GM21717 (cell line): ENCODE results near the gene SPEF1.
"Not testable (repeated sequence)": the region's sequence is repeated elsewhere in the genome, so short reads cannot be mapped to it uniquely, and the experiment has no call there.

Experiments used
- ATAC-seq: cut with Tn5 transposase; IDR thresholded peaks from one replicate; pipeline ENCODE4 v1.9.1; 2021; ENCODE audit warnings: mild to moderate bottlenecking, moderate library complexity; ENCODE audit not compliant: unreplicated experiment

The SPEF1 gene

DNA sequence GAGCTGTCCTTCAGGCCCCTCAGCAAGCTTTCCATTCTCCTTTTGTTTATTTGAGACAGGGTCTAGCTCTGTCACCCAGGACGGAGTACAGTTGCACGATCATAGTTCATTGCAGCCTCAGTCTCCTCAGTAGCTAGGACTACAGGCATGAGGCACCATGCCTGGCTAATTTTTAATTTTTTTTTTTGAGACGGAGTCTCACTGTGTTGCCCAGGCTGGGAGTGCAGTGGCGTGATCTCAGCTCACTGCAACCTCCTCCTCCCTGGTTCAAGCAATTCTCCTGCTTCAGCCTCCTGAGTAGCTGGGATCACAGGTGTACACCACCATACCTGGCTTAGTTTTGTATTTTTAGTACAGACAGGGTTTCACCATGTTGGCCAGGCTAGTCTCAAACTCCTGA lies 8.0 kb upstream of the SPEF1 start:
- not testable (repeated sequence) for ATAC-seq

DNA sequence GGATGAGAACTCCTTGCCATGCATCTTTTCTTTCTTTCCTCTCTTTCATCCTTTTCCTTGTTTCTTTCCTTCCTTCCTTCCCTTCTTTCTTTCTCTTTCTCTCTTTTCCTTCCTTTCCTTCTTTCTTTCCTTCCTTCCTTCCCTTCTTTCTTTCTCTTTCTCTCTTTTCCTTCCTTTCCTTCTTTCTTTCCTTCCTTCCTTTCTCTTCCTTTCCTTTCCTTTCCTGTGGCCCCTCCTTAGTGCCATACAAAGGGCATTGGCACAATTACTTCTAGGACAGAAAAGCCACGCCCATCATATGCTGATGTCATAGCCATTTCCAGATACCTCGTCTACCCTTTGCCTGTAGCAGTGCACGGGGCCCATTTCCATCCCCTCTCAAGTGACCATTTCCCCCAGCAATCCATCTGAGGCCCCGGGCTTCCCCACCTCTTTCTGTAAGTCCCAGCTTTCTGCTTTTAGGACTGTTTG lies 7.5 kb upstream of the SPEF1 start:
- no peak for ATAC-seq

- no peak for ATAC-seq
Observed at GRCh38 chr20:3787324-3788014, 6.2 kb upstream of the SPEF1 start.

DNA sequence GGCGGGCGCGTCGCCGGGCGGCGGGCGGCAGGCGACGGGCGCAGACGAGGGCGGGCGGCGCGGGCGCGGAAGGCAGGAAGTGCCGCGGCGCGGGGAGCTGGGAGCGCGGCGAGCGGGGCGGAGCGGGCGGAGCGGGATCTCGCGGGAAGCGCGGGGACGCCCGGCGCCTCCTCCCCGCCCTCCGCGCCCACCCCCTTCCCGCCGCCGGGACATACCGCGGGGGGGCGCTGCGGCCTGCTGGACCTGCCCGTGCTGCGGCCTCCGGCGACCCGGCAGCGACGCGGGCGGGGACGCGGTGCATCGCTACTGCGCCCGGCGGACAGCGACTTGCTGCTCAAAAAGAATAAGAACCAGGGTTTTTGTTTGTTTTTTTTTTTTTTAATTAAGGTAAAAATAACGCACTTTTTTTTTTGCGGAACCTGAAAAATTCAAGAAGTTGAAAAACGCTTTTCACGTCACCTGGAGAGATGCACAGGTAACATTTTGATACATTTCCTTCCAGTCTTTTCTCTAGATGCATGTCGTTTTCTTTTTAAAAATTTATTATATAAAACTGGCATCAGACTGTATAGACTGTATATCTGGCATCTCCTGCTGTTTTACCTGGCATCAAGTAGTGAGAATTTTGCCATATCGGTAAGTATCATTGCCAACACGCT lies 5.5 kb upstream of the SPEF1 start, which contains the start of gene CENPB:
TSS of gene CENPB (minus strand) at position 76 of the 659 bp plus-strand sequence. CDS start 257 bp downstream, outside the sequence.
- ATAC-seq = peak; percentile 66

DNA sequence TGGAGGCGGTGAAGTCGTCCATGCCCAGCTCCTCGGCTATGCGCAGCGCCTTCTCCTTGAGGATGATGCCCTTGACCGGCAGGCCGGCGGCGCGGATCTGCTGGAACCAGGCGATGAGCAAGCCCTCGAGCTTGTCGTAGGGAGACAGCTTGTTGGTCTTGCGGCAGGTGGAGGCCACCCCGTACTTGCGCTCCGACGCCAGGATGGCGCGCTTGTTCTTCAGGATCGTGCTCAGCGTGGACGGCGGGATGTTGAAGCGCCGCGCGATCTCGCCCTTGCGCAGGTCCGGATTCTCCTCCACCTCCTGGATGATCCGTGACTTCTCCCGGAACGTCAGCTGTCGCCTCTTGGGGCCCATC lies 4.9 kb upstream of the SPEF1 start:
- peak; percentile 15 for ATAC-seq

DNA sequence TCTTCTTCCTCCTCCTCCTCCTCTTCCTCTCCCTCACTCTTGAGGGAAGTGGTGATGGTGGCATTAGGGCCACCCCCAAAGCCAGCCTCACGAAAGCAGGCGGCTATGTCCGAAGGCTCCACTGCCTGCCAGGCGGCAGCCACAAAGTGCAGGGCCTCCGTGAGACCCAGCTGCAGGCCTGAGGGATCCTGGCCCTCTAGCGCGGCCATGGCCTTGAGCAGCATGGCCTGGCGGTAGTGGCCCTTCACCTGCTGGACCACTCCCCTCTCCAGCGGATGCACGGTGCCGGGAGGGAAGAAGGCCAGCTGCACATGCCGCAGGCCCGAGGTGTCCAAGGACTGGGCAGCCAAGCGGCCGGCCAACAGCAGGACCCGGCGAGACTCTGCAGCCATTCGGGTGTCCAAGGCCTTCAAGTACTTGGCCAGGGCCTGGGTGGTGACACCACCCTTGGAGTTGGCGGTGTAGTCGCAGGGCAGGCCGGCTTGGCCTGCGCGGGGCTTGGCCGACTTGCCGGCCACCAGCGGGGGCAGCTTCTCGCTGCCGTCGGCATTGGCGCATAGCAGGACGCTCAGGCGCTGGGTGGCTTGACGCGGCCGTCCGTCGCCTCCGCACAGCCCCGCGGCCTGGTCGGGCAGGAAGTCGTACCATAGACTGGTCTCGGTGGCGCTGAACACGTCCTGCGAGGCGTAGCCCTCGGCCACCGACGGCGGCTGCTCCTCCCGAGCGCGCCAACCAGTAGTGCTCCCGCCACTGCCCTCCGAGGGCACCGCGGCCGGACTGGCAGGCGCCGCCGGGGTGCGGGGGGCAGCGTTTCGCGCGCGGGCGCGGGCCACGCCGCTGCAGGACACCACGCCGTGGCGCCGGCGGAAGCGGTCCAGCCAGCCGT lies 4.2 kb upstream of the SPEF1 start:
- no peak for ATAC-seq

GRCh38 chr20:3784863-3785239 lies 3.6 kb upstream of the SPEF1 start:
- ATAC-seq = no peak

GRCh38 chr20:3784216-3784853 lies 3.1 kb upstream of the SPEF1 start:
- ATAC-seq = no peak

DNA sequence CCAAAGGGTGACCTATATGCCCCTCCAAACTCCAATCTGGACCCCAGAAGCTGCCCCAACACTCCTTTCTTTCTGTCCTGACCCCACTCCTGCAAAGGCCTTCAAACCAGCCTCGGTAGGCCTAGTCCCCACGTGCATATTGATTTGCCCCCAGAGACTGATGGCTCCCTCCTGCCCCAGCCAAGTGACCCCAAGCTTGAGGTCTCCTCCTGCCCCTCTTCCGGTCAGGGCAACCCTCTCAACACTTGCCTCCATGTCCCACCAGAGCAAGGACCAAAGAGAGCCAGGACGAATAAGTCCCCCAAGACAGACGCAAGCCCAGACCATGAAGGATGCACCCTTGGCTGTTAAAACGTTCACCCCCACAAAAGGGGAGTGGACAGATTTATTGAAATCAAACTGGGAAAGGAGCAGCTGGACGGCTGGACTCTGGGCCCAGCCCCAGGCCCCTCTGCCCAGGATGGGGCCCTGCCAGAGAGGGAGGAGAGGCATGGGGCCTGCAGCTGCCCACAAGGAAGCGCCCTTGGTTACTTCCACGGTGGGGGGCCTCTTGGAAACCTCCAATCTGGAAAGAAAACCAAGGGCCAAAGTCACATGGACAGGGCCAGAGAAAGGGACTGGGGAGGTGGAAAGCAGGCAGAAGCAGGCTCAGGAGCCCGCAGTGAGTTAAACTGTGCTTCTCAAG lies 2.4 kb upstream of the SPEF1 start:
- no peak for ATAC-seq

- ATAC-seq = no peak
Observed at GRCh38 chr20:3783068-3783489, 1.8 kb upstream of the SPEF1 start.

- ATAC-seq = no peak
Observed at GRCh38 chr20:3782597-3782996, 1.3 kb upstream of the SPEF1 start.

GRCh38 chr20:3778976-3779375 lies 2.3 kb downstream of the SPEF1 start:
- ATAC-seq = no peak

DNA sequence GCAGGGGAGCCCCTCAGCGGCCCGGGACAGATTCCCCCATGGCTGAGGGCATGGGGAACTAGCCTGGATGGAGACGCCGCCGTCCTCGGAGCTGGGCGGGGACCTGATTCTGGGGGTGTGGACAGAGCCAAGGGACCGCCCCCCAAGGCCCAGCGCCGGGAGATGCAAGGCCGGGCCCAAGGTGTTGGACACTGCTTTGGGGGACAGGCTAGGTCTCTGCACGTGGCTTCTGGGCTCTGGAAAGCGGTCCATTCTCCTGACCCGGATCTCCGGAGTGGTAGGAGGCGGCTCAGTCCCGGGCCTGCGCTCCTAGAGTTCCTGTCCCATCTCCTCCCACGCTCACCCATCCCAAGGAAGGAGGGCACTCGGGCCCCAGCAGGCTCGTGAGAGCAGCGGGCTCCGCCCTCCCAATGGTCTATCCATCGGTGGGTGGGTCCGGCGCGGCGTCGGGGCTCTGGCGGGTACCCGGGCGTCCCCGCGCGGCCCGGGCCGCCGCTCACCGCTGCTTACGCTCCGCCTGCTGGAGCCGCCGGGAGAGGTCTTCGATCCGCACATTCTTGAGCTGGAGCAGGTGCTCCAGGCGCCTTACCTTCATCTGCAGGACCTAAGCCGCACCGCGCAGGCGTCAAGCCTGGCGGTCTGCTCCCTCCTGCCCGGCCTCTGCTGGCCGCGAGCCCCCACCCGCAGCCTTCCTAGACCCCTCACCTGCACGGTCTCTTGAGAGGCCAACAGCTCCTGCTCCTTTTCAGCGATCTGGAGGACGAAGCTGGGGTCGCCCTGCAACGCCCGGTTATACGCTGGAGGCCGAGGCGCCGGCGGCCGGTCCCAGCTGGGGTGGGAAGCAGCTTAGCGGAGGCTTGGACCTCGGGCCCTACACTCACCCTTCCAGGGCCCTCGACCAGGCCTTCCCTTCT lies 3.3 kb downstream of the SPEF1 start:
- ATAC-seq = no peak

GRCh38 chr20:3777381-3777715 lies 3.9 kb downstream of the SPEF1 start:
- ATAC-seq = no peak

DNA sequence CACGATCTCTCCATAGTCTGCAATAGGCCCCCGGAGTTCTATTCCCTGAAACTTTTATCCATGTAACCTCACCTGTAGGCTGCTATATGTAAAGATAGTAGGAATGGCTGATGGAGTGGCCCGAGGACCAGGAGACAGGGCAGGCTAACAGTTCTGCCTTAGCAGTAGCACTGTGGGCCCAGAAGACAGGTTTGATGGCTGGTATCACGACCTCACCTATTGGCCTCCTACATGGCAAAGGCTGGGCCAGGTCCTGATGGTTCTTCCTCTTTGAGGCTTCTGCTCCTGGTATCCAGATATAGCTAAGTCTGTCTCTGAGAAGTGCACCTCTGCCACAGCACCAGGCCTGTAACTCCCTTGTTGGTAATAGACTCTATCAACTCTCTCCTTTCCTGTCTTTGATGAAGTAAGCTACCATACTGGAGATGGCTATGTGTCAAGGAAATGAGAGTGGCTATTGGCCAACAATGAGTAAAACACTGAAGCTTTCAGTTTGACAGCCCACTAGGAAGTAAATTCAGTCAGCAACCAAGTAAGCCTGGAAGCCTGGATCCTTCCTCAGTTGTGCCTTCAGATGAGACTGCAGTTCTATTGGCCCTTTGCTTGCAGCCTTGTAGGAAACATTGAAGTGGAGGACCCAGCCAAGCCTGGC lies 5.7 kb downstream of the SPEF1 start:
- ATAC-seq = no peak

DNA sequence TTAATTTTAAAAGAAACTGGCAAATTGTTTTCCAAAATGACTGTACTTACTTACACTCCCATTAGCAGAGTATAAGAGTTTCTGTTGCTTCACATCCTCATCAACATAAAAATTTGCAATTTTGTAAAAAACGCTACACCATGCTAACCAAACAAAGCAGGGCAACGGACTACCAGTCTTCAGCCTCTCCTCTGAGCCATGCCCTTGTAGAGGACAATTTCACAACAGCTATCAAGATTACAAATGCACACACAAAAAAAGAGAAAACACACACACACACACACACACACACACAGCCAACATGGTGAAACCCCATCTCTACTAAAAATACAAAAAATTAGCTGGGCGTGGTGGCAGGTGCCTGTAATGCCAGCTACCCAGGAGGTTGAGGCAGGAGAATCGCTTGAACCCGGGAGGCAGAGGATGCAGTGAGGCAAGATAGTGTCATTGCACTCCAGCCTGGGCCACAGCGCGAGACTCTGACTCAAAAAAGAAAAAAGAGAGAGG lies 9.6 kb downstream of the SPEF1 start:
- no peak for ATAC-seq

- peak; percentile 39 for ATAC-seq
Observed at GRCh38 chr20:3768342-3769130, 12.7 kb downstream of the SPEF1 start.
